Stimulated activated CD4-positive, alpha-beta T cell treated with anti-CD3 and anti-CD28 coated beads, TNF-alpha, amount 100 ng/mL, for 24 hours (primary cell): ENCODE measurements around the gene CD180.

ENCODE experiments used
- DNase-seq, 3 experiments: peaks; one replicate each; pipeline ENCODE4 v3.0.0-alpha.2; 2020; ENCODE audit warnings: low read depth in 3 of 3

Gene CD180

GRCh38 chr5:67196537-67197059 lies at the start of gene CD180:
Gene CD180, minus strand, starts transcription at chr5:67196799. Its CDS starts 158 bp downstream, at chr5:67196641.
- DNase-seq, result no peak

GRCh38 chr5:67246108-67246507 lies 49.5 kb upstream of the CD180 start:
- DNase-seq, result no peak

GRCh38 chr5:67245259-67245846 lies 48.8 kb upstream of the CD180 start:
- DNase-seq, result no peak

GRCh38 chr5:67244345-67244793 lies 47.8 kb upstream of the CD180 start:
- no peak for DNase-seq

GRCh38 chr5:67243944-67244343 lies 47.3 kb upstream of the CD180 start:
- no peak for DNase-seq

GRCh38 chr5:67243349-67243748 lies 46.8 kb upstream of the CD180 start:
- no peak for DNase-seq

GRCh38 chr5:67241326-67241725 lies 44.7 kb upstream of the CD180 start:
- no peak for DNase-seq

- no peak for DNase-seq
Observed at GRCh38 chr5:67240846-67241245, 44.2 kb upstream of the CD180 start.

GRCh38 chr5:67240065-67240464 lies 43.5 kb upstream of the CD180 start:
- DNase-seq, result no peak

- DNase-seq, result no peak
Observed at GRCh38 chr5:67238191-67238590, 41.6 kb upstream of the CD180 start.

- no peak for DNase-seq
Observed at GRCh38 chr5:67235399-67236110, 39.0 kb upstream of the CD180 start.

GRCh38 chr5:67234671-67235176 lies 38.1 kb upstream of the CD180 start:
- no peak for DNase-seq

GRCh38 chr5:67233075-67233474 lies 36.5 kb upstream of the CD180 start:
- DNase-seq, result no peak

GRCh38 chr5:67223211-67223610 lies 26.6 kb upstream of the CD180 start:
- no peak for DNase-seq

- DNase-seq, result no peak
Observed at GRCh38 chr5:67222243-67223025, 25.8 kb upstream of the CD180 start.

- peak in 1 of 3 experiments; percentile 24 for DNase-seq
Observed at GRCh38 chr5:67221487-67222242, 25.1 kb upstream of the CD180 start.

- no peak for DNase-seq
Observed at GRCh38 chr5:67216564-67216963, 20.0 kb upstream of the CD180 start.

- DNase-seq, result peak; percentile 30 to 57 (median 31)
Observed at GRCh38 chr5:67215519-67216471, 19.2 kb upstream of the CD180 start.

GRCh38 chr5:67214707-67215447 lies 18.3 kb upstream of the CD180 start:
- no peak for DNase-seq

GRCh38 chr5:67214036-67214435 lies 17.4 kb upstream of the CD180 start:
- no peak for DNase-seq
